ENCODE measurements around the gene COL17A1. TPM values are rescaled to one million over a fixed set of nuclear protein-coding genes. Genes with fewer than 3 reads are reported as not detected.

The COL17A1 gene
- total RNA-seq, 1 donor from 2014 or later: 3.6 TPM

- no peak for DNase-seq (ENCODE audit: low spot score in 2 of 2, unreplicated experiment in 2 of 2)
- H3K27me3 Mint-ChIP-seq (ENCODE audit: low read depth): peaks cover under 1% of the 10 kb centered on the region
- peaks cover 26% of the 10 kb centered on the region for H3K4me1 Mint-ChIP-seq
- TF ChIP-seq, protein P1, sequence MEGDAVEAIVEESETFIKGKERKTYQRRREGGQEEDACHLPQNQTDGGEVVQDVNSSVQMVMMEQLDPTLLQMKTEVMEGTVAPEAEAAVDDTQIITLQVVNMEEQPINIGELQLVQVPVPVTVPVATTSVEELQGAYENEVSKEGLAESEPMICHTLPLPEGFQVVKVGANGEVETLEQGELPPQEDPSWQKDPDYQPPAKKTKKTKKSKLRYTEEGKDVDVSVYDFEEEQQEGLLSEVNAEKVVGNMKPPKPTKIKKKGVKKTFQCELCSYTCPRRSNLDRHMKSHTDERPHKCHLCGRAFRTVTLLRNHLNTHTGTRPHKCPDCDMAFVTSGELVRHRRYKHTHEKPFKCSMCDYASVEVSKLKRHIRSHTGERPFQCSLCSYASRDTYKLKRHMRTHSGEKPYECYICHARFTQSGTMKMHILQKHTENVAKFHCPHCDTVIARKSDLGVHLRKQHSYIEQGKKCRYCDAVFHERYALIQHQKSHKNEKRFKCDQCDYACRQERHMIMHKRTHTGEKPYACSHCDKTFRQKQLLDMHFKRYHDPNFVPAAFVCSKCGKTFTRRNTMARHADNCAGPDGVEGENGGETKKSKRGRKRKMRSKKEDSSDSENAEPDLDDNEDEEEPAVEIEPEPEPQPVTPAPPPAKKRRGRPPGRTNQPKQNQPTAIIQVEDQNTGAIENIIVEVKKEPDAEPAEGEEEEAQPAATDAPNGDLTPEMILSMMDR (IDR thresholded peaks at IDR 0.05; ENCODE audit: unreplicated experiment): no peak
- no peak overlapping the region for H3K4me3 Mint-ChIP-seq
- no peak overlapping the region for H3K27ac Mint-ChIP-seq
- H3K9me3 Mint-ChIP-seq: no peaks in the 10 kb centered on the region
- H3K36me3 Mint-ChIP-seq: no peaks in the 10 kb centered on the region
These were observed 19.9 kb downstream of the COL17A1 start for GRCh38 chr10:104065748-104066147.

DNA sequence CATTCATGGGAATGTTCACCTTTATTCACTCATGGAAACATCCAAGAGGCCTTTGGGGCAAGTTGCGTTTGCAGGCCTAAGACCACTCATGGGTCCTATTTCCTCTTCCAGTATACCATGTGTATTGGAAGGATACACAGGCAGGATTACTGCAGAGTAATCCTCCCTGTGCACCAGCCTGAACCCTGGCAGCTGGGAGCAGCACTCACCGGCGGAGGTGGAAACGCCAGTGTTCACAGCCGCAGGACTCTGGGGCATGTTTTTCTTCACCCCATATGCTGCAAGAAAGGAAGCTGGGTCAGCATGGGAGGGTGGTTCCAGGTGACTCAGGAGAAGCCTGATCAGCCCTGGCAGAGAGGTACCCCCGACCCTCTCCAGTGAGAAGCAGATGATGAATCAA is 24.5 kb downstream of the COL17A1 start:
- Mint-ChIP-seq H3K4me3 (no peak overlapping the region), H3K4me1 (peaks cover 5% of the 10 kb centered on the region), H3K27me3 (ENCODE audit: low read depth) (peaks cover 2% of the 10 kb centered on the region), H3K9me3 (no peaks in the 10 kb centered on the region), H3K27ac (no peak overlapping the region), H3K36me3 (no peaks in the 10 kb centered on the region)
- no peak for DNase-seq (ENCODE audit: low spot score in 2 of 2, unreplicated experiment in 2 of 2)
- TF ChIP-seq, protein P1 (IDR thresholded peaks at IDR 0.05; ENCODE audit: unreplicated experiment): no peak

GRCh38 chr10:104059364-104059763 is 26.3 kb downstream of the COL17A1 start:
- TF ChIP-seq, protein P1 (IDR thresholded peaks at IDR 0.05; ENCODE audit: unreplicated experiment): no peak
- H3K27ac Mint-ChIP-seq: no peak overlapping the region
- H3K4me1 Mint-ChIP-seq: no peaks in the 10 kb centered on the region
- no peaks in the 10 kb centered on the region for H3K9me3 Mint-ChIP-seq
- H3K27me3 Mint-ChIP-seq (ENCODE audit: low read depth): peaks cover 2% of the 10 kb centered on the region
- no peaks in the 10 kb centered on the region for H3K36me3 Mint-ChIP-seq
- H3K4me3 Mint-ChIP-seq: no peak overlapping the region
- no peak for DNase-seq (ENCODE audit: low spot score in 2 of 2, unreplicated experiment in 2 of 2)

GRCh38 chr10:104057717-104058116 is 28.0 kb downstream of the COL17A1 start:
- H3K27me3 Mint-ChIP-seq (ENCODE audit: low read depth): peaks cover 2% of the 10 kb centered on the region
- no peaks in the 10 kb centered on the region for H3K4me1 Mint-ChIP-seq
- TF ChIP-seq, protein P1 (IDR thresholded peaks at IDR 0.05; ENCODE audit: unreplicated experiment): no peak
- H3K4me3 Mint-ChIP-seq: no peak overlapping the region
- H3K27ac Mint-ChIP-seq: no peak overlapping the region
- DNase-seq (ENCODE audit: low spot score in 2 of 2, unreplicated experiment in 2 of 2): no peak
- no peaks in the 10 kb centered on the region for H3K9me3 Mint-ChIP-seq
- H3K36me3 Mint-ChIP-seq: no peaks in the 10 kb centered on the region

- Mint-ChIP-seq H3K4me3 (no peak overlapping the region), H3K36me3 (no peaks in the 10 kb centered on the region), H3K9me3 (no peaks in the 10 kb centered on the region), H3K4me1 (no peaks in the 10 kb centered on the region), H3K27me3 (ENCODE audit: low read depth) (peaks cover 2% of the 10 kb centered on the region), H3K27ac (no peak overlapping the region)
- TF ChIP-seq, protein P1 (IDR thresholded peaks at IDR 0.05; ENCODE audit: unreplicated experiment): no peak
- no peak for DNase-seq (ENCODE audit: low spot score in 2 of 2, unreplicated experiment in 2 of 2)
These were observed 28.9 kb downstream of the COL17A1 start for GRCh38 chr10:104056619-104057273.
